Prostate gland (tissue), 2 donors: ENCODE results near the gene LARGE1. TPM values are rescaled to one million over a fixed set of nuclear protein-coding genes. Genes with fewer than 3 reads are reported as not detected.

Source experiments
- DNase-seq: peaks from one replicate; pipeline ENCODE4 v3.0.0-alpha.2; 2019; ENCODE audit warnings: low spot score
- H3K27ac ChIP-seq, 2 donors: fragments of 200-600 bp; sonication (generic); 2 replicates each; pipeline ENCODE4 v1.5.1; 2017 to 2019
- H3K27me3 ChIP-seq: fragments of 200-600 bp; sonication (generic); replicated peaks from 2 replicates; pipeline ENCODE4 v1.5.1; 2019; ENCODE audit not compliant: insufficient read depth
- H3K36me3 ChIP-seq, 2 donors: fragments of 200-600 bp; sonication (generic); 1 replicate in 1 of 2; 2 replicates in 1 of 2; pipeline versions ENCODE4 v1.5.1 to v1.8.1; 2017 to 2019
- H3K4me1 ChIP-seq: fragments of 200-600 bp; sonication (generic); replicated peaks from 2 replicates; pipeline ENCODE4 v1.5.1; 2019
- H3K4me3 ChIP-seq, 2 donors: fragments of 200-600 bp; sonication (generic); 2 replicates each; pipeline ENCODE4 v1.5.1; 2017 to 2019
- H3K9me3 ChIP-seq: fragments of 200-600 bp; sonication (generic); 2 replicates; pipeline ENCODE4 v1.5.1; 2017
- POLR2A ChIP-seq: fragments of 450-650 bp; IDR thresholded peaks from one replicate; pipeline ENCODE4 v1.6.1; 2016; ENCODE audit warnings: antibody characterized with exemption, mild to moderate bottlenecking
- POLR2AphosphoS5 ChIP-seq: sonication (generic); formaldehyde crosslinking; IDR thresholded peaks from one replicate; pipeline ENCODE4 v1.6.1; 2017; ENCODE audit warnings: antibody characterized with exemption
- WGBS: methylation state at CpG from one replicate; pipeline ENCODE4 v1.1.5; 2018; 5-methylcytosine and 5-hydroxymethylcytosine counted together
- intact Hi-C: fragments of 100-400 bp; cut with DNase I; formaldehyde crosslinking; loops from one replicate; pipeline ENCODE4 v1.14.2; 2022
- total RNA-seq, 2 donors: library from RNA; depleted of rRNA; stranded (reverse); fragments of >200 nt; gene quantifications; one replicate each; pipeline ENCODE4 v1.1.0, GENCODE V29; 2016
- TF ChIP-seq, protein P1 (sequence below), 4 experiments: fragments of 200-600 bp in 2 of 4; fragments of 450-650 bp in 2 of 4; sonication (generic) in 2 of 4; IDR thresholded peaks; 1 replicate in 3 of 4; 2 replicates in 1 of 4; pipeline ENCODE4 v1.5.1; 2016 to 2019; ENCODE audit warnings: antibody characterized with exemption in 4 of 4, mild to moderate bottlenecking in 2 of 4, moderate library complexity in 2 of 4

LARGE1 gene
- total RNA-seq, 2 donors from 2014 or later, result 18.6 to 37.4 TPM

DNA sequence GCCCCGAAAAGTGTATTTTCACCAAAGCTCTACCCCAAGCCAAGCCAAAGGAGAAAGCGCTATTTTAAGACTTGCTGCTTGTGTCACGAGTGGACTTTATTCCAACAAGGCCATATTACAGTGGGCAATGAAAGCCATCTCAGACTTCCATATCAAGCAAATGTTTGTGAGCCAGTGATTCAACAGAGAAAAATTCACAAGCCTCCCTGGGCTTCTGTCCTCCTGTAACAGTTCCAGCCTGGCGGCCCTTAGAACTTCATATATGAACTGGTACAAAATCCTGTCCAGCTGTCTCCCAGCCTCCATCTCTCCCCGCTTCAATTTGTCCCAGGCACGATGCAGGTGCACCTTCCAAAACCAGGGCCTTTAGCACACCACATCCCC, 11.2 kb downstream of the LARGE1 start:
- intact Hi-C loops, result no loop called here
- H3K36me3 ChIP-seq, result no peaks in the 10 kb centered on the region
- 81% methylated on average over 6 of the region's 6 CpGs for WGBS
- no peak overlapping the region for H3K4me3 ChIP-seq
- no peaks in the 10 kb centered on the region for H3K27me3 ChIP-seq
- DNase-seq, result no peak
- no peak for TF ChIP-seq POLR2A
- TF ChIP-seq POLR2AphosphoS5, result peak; percentile 47
- TF ChIP-seq, protein P1, sequence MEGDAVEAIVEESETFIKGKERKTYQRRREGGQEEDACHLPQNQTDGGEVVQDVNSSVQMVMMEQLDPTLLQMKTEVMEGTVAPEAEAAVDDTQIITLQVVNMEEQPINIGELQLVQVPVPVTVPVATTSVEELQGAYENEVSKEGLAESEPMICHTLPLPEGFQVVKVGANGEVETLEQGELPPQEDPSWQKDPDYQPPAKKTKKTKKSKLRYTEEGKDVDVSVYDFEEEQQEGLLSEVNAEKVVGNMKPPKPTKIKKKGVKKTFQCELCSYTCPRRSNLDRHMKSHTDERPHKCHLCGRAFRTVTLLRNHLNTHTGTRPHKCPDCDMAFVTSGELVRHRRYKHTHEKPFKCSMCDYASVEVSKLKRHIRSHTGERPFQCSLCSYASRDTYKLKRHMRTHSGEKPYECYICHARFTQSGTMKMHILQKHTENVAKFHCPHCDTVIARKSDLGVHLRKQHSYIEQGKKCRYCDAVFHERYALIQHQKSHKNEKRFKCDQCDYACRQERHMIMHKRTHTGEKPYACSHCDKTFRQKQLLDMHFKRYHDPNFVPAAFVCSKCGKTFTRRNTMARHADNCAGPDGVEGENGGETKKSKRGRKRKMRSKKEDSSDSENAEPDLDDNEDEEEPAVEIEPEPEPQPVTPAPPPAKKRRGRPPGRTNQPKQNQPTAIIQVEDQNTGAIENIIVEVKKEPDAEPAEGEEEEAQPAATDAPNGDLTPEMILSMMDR (IDR thresholded peaks at IDR 0.05), result no peak
- H3K4me1 ChIP-seq, result no peaks in the 10 kb centered on the region
- H3K9me3 ChIP-seq, result no peaks in the 10 kb centered on the region
- no peak overlapping the region for H3K27ac ChIP-seq

DNA sequence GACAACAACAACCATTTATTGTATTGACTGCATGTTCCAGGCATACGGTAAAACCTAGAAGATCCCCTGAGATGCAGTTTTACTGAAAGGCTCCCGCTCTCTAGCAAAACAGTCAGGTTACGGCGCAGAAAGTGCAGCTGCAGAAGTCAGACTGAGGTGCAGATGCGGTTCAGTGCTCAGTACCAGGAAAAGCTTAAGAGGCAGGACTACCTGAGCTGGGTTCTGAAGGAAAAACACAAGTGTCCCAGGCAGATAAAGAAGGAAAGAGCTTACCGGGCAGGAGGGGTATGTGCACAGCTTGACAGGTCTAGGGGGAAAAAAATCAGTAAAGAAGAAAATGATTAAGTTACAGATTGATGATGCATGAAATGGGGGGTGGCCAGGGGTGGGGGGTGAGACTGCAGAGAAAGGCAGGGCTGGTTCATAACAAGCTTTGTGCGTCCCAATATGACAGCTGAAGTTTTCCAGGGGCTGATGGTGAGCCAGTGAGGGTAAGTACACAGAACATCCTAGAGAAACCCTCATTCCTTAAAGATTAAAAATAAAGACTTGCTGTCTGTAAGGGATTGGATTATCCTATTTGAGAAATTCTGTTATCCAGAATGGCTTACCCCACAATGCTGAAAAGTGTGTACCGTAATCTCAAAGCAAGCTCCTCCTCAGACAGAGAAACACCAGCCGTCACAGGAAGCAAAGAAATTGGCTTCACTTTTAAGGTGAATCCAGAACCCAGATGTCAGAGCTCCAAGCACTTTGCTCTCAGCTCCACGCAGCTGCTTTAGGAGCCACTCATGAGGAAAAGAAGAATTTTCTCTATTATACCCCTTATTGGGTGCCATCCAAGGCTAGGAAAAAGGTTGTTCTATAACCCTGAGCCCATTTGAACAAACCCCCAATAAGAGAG, 11.9 kb downstream of the LARGE1 start:
- no peaks in the 10 kb centered on the region for H3K4me1 ChIP-seq
- peak overlapping the region in 1 of 2 donors; percentile 22 for H3K27ac ChIP-seq
- intact Hi-C loops, result no loop called here

DNA sequence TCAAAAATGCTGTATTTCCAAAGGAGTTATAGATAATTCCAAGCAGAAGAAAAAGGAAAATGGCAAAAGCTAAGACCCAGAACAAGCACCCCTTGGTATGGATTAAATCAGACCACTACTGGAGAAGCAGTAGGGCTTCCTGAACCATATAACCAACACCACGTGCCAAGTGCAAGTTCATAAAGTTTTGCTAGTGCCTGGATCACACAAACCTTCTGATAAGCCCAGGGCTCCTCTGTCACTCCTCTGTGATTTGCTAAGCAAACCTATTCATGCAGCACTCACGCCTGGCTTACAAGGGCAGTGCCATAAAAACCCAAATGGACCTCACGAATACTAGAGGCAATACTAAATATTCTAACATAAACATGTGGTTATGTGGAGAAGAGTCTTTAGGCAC, 13.3 kb downstream of the LARGE1 start:
- 79% methylated on average over 3 of the region's 3 CpGs for WGBS
- no peaks in the 10 kb centered on the region for H3K36me3 ChIP-seq
- H3K27me3 ChIP-seq, result no peaks in the 10 kb centered on the region
- no peak for DNase-seq
- H3K9me3 ChIP-seq, result no peaks in the 10 kb centered on the region
- no peak overlapping the region for H3K4me3 ChIP-seq
- no peaks in the 10 kb centered on the region for H3K4me1 ChIP-seq
- intact Hi-C loops, result no loop called here
- H3K27ac ChIP-seq, result no peak overlapping the region
- TF ChIP-seq POLR2A (no peak), POLR2AphosphoS5 (no peak)
- TF ChIP-seq, protein P1 (IDR thresholded peaks at IDR 0.05), result no peak

More for the DNA sequence above, 11.9 kb downstream of the LARGE1 start:
- H3K9me3 ChIP-seq, result no peaks in the 10 kb centered on the region
- WGBS, result 81% methylated on average over 10 of the region's 10 CpGs
- H3K27me3 ChIP-seq, result no peaks in the 10 kb centered on the region
- no peaks in the 10 kb centered on the region for H3K36me3 ChIP-seq
- DNase-seq, result no peak
- TF ChIP-seq POLR2AphosphoS5, result no peak
- TF ChIP-seq, protein P1 (IDR thresholded peaks at IDR 0.05), result no peak
- no peak for TF ChIP-seq POLR2A
- H3K4me3 ChIP-seq, result no peak overlapping the region

DNA sequence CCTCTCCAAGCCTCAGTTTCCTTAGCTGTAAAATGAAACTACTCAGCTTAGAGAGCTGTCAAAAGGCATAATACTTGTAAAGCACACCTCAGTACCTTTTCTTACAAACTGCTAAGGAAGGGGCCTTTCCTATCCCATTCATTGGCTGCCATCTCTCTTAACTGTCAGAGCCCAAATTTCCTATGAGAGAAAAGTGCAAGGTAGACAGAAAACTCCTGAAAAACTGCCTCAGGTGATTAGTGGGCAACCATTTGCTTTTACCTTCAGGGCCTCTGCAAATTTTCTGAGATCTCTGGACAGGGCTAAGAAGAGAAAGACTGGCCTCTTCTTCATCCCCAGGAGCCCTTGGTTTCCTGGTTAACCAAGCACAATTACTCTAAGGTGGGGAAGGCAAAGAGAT, 13.8 kb downstream of the LARGE1 start:
- no peaks in the 10 kb centered on the region for H3K27me3 ChIP-seq
- H3K4me3 ChIP-seq, result no peak overlapping the region
- no peak for DNase-seq
- intact Hi-C loops, result no loop called here
- no peak overlapping the region for H3K27ac ChIP-seq
- no peaks in the 10 kb centered on the region for H3K9me3 ChIP-seq
- no peaks in the 10 kb centered on the region for H3K36me3 ChIP-seq
- H3K4me1 ChIP-seq, result no peaks in the 10 kb centered on the region
- TF ChIP-seq POLR2AphosphoS5 (no peak), POLR2A (no peak)
- TF ChIP-seq, protein P1 (IDR thresholded peaks at IDR 0.05), result no peak

DNA sequence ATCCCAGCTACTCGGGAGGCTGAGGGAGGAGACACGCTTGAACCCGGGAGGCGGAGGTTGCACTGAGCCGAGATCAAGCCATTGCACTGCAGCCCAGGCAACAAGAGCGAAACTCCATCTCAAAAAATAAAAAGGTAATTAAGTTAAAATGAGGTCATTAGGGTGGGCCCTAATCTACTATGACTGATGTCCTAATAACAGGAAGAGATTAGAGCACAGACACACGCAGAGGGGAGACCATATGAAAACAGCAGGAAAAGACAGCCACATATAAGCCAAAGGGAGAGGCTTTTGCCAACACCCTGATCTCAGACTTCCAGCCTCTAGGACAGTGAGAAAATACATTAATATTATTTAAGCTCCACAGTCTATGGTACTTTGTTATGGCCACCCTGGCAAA, 17.3 kb downstream of the LARGE1 start:
- WGBS, result 95% methylated on average over 7 of the region's 7 CpGs
- TF ChIP-seq, protein P1 (IDR thresholded peaks at IDR 0.05), result no peak
- TF ChIP-seq POLR2AphosphoS5 (no peak), POLR2A (no peak)
- intact Hi-C loops, result no loop called here
- Histone ChIP-seq H3K27ac (no peak overlapping the region), H3K9me3 (no peaks in the 10 kb centered on the region), H3K27me3 (no peaks in the 10 kb centered on the region), H3K36me3 (no peaks in the 10 kb centered on the region), H3K4me1 (no peaks in the 10 kb centered on the region), H3K4me3 (no peak overlapping the region)
- no peak for DNase-seq
